SK-N-DZ (cell line): ENCODE data around the gene GPC2. TPM values are rescaled to one million over a fixed set of nuclear protein-coding genes. Genes with fewer than 3 reads are reported as not detected.
"Not testable (repeated sequence)": the region's sequence is repeated elsewhere in the genome, so short reads cannot be mapped to it uniquely, and the experiment has no call there.

ENCODE experiments used
- DNase-seq: peaks from one replicate; pipeline ENCODE4 v3.0.0-alpha.2; 2015; ENCODE audit warnings: low spot score
- polyA plus RNA-seq, 2 experiments: library from polyadenylated mRNA; depleted of rRNA; stranded (reverse); fragments of >200 nt; gene quantifications; 2 replicates each; pipeline ENCODE4 v1.2.3, GENCODE V29; 2014

Gene GPC2
- 109 and 118 TPM in 2 replicates for polyA plus RNA-seq (2014; cell fraction: cytosol; rRNA removed)
- 183 and 215 TPM in 2 replicates for polyA plus RNA-seq (2014; cell fraction: nucleus; rRNA removed)

GRCh38 chr7:100177045-100178001, at the start of gene GPC2, which contains the start of gene STAG3:
Gene GPC2, minus strand, starts transcription at chr7:100177381. Its CDS starts 182 bp downstream, at chr7:100177199.
Gene STAG3, plus strand, starts transcription at chr7:100177918. Its CDS starts 2,639 bp downstream, at chr7:100180557.
- peak; percentile 97 for DNase-seq

DNA sequence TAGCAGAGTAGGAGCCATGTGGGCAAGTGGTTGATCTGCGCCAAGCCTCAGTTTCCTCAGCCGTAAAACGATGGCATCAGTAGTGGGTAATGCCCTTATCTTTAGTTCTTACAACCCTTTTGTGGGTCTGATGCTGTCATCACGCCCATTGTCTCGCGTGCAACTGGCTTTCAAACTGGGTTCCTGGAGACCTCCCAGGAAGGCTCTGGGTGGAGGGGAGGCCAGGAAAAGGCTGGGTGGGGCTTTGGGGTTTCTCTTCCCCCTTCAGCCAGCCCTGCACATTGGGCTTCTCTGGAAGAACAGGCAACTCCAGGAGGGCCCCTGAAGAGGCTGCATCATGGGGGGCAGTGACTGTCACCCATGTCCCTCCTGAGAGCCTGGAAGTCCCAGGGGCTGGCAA, 47.7 kb upstream of the GPC2 start:
- not testable (repeated sequence) for DNase-seq

GRCh38 chr7:100223376-100223927, 46.3 kb upstream of the GPC2 start:
- DNase-seq, result not testable (repeated sequence)

- DNase-seq, result no peak
Measured at GRCh38 chr7:100222445-100223132, 45.4 kb upstream of the GPC2 start.

GRCh38 chr7:100221767-100222444, 44.7 kb upstream of the GPC2 start:
- no peak for DNase-seq

DNA sequence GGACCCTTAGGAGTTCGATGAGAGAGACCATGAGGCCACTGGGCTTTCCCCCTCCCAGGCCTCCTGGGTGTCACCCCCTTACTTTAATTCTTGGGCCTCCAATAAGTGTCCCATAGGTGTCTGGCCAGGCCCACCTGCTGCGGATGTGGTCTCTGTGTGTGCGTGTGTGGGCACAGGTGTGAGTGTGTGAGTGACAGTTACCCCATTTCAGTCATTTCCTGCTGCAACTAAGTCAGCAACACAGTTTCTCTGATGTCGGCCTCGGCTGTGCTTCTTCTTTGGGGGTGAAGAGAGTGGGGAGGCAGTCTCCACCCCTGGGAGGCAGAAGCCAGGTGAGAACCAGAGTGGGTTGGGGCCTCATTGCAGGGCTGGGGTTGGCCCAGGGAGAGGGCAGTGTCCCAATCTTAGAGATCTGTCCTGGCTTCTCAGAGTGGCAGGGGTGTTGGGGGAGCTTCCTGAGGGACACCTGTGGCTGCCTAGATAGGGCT, 44.1 kb upstream of the GPC2 start:
- no peak for DNase-seq

DNA sequence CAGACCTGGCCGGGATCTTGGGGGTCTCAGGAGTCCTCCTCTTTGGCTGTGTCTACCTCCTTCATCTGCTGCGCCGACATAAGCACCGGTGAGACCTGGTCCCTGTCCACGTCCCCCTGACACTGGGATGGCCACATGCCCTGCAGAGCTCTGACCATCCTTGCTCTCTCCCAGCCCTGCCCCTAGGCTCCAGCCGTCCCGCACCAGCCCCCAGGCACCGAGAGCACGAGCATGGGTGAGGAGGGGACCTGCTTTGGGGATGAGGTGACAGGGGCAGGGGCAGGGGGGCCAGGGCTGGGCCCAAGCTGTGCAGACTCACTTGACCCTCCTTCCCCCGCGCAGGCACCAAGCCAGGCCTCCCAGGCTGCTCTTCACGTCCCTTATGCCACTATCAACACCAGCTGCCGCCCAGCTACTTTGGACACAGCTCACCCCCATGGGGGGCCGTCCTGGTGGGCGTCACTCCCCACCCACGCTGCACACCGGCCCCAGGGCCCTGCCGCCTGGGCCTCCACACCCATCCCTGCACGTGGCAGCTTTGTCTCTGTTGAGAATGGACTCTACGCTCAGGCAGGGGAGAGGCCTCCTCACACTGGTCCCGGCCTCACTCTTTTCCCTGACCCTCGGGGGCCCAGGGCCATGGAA, 43.5 kb upstream of the GPC2 start:
- no peak for DNase-seq

- DNase-seq, result not testable (repeated sequence)
Measured at GRCh38 chr7:100219801-100220585, 42.8 kb upstream of the GPC2 start, which contains the start of gene PVRIG. Gene PVRIG, plus strand, starts transcription at chr7:100219949. Its CDS starts 22 bp downstream, at chr7:100219971.

GRCh38 chr7:100219271-100219737, 42.1 kb upstream of the GPC2 start:
- no peak for DNase-seq

DNA sequence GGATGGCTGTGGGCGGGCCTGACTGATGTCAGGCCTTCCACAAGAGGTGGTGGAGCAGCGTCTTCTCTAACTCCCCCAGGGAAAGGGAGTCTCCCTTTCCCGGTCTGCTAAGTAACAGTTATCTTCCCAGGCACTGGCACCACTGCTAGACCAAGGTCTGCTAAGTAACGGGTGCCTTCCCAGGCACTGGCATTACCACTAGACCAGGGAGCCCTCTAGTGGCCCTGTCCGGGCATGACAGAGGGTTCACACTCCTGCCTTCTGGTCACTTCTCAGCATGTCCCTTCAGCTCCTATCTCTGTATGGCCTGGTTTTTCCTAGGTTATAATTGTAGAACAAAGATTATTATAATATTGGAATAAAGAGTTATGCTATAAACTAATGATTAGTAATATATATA, 40.8 kb upstream of the GPC2 start:
- not testable (repeated sequence) for DNase-seq

DNA sequence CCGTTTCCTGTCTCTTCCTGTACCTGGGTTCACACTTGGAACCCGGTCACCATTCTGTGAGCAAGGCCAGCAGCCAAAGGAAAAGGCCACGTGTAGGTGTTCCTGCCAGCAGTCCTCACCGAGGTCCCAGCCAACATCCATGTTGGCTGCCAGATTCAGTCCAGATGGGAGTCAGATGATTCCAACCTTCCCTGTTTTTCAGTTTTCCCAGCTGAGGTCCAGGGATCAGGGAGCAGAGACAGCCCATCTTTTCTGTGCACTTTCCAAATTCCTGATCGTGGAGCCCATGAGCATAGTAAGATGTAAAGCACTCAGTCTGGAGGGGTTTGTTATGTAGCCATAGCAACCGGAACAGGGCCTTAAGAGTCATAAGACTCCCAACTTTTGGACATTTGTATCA, 38.7 kb upstream of the GPC2 start:
- no peak for DNase-seq

- DNase-seq, result not testable (repeated sequence)
Measured at GRCh38 chr7:100214356-100214755, 37.2 kb upstream of the GPC2 start.

DNA sequence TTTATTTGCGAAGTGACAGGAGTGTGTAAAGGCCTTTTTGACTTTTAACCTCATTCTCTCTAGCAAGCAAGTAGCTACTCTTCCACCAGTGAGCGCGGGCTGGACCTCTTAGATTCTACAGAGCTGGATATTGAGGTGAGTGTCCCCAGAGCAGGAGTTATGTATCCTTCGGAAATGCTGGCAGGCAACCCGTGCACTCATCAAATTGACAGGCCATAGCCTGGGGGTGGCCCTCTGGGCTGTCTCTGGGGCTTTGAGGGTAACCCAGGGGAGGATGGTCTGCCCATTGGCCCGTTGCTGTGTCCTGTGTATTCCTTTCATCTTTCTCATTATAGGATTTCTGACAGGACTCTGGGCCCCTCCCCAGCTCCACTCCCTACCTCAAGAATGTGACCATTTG, 36.5 kb upstream of the GPC2 start:
- no peak for DNase-seq

GRCh38 chr7:100212631-100213286, 35.6 kb upstream of the GPC2 start:
- no peak for DNase-seq

GRCh38 chr7:100211342-100211780, 34.2 kb upstream of the GPC2 start:
- no peak for DNase-seq

DNA sequence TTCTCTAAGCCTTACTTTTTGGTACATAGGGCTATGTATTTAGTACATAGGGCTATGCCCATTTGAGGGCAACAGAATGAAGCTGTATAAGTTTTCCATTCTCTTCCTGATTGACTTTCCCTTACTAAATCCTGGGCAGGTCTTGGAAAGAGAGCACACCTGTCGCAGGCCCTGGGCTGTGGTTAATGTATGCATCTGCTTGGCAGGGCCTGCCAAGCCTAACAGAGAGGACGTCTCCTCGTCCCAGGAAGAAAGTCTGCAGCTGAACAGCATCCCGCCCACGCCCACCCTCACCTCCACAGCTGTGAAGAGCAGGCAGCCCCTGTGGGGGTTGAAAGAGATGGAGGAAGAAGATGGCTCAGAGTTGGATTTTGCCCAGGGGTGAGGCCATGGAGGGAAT, 33.6 kb upstream of the GPC2 start:
- no peak for DNase-seq

GRCh38 chr7:100209493-100209892, 32.3 kb upstream of the GPC2 start:
- no peak for DNase-seq

DNA sequence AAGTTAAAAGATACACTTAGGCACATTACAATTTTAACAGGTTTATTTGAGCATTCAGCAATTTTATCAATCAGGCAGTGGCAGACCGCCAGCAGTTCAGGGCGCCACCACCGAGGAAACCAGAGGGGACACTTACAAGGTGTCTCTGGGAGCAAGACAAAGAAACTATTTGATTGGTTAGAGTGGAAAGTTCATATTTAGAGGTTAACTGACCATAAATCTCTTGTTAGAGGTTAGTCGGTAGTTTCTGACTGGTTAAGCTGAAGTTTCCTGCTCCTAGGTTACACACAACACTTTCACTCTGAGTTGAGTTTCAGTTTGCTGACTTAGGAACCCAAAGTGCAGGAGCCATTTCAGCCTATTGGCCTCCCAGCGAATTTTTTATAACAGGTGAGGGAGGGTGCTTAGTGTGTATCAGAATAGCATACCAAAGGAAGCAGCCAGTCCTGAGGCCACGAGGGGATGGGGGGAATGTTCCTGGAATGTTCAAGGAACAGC, 31.8 kb upstream of the GPC2 start:
- no peak for DNase-seq

DNA sequence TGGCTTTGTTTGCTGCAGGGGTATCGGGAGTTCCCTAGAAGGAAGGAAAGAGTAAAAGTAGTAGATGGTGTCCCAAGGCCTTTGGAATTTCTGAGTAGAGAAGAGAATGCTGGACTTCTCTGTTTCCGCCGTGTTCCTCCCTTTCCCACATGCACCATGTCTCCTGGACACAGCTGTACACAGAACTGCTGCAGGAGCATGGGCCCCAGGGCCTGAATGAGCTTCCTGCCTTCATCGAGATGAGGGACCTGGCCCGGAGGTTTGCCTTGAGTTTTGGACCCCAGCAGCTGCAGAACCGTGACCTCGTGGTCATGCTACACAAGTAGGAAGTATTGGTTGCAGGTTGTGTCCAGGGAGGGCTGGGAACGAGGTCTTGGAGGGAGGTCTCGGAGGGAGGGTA, 27.3 kb upstream of the GPC2 start:
- no peak for DNase-seq
